GM12878 (cell line): ENCODE measurements around the gene DGKB. TPM values are rescaled to one million over a fixed set of nuclear protein-coding genes. Genes with fewer than 3 reads are reported as not detected.

Experiments used
- ATAC-seq: fragments of 200-7000 bp; cut with Tn5 transposase; 3 replicates; pipeline ENCODE4 v1.9.1; 2020; ENCODE audit warnings: mild to moderate bottlenecking, moderate library complexity
- BruUV-seq: library from RNA; stranded (reverse); fragments of 400-500 nt; replicated peaks from 2 replicates; lab custom pipeline; 2021; lab: Mats Ljungman, UMichigan
- CTCF ChIA-PET: fragments of 300-600 bp; sonication (Branson Sonifier 250); formaldehyde crosslinking; extraction: SDS; loops from one replicate; lab custom pipeline; 2021; ENCODE audit warnings: inconsistent platforms; lab: Yijun Ruan, JAX
- POLR2A ChIA-PET: fragments of 350-600 bp; formaldehyde crosslinking; extraction: SDS; loops from one replicate; lab custom pipeline; 2021; ENCODE audit warnings: inconsistent platforms; lab: Charles Lee
- RAD21 ChIA-PET: fragments of 300-600 bp; sonication (Branson Sonifier 250); formaldehyde crosslinking; loops from one replicate; lab custom pipeline; 2023; ENCODE audit warnings: antibody characterized with exemption; ENCODE audit not compliant: unreplicated experiment; lab: Charles Lee
- SMC1A ChIA-PET: fragments of 300-600 bp; sonication (Branson Sonifier 250); formaldehyde crosslinking; loops from one replicate; lab custom pipeline; 2023; ENCODE audit not compliant: unreplicated experiment, uncharacterized antibody; lab: Charles Lee
- DNase-seq: peaks from one replicate; pipeline ENCODE4 v3.0.0-alpha.2; 2011; ENCODE audit warnings: low read depth, low spot score
- FAIRE-seq: peaks from 3 replicates; lab custom pipeline; 2011; peaks lifted over from hg19 to GRCh38; lab: Jason Lieb, UNC
- H2AFZ ChIP-seq: 2 replicates; pipeline ENCODE4 v1.6.0; 2011; ENCODE audit warnings: low read depth, low read length, control low read depth; ENCODE audit not compliant: control insufficient read depth
- H3K27ac ChIP-seq: 2 replicates; pipeline ENCODE4 v1.5.1; 2011; ENCODE audit warnings: control low read depth; ENCODE audit not compliant: control insufficient read depth, insufficient read depth
- H3K27me3 ChIP-seq, 2 experiments: replicated peaks in 1 of 2; 2 replicates each; pipeline versions ENCODE4 v1.6.0 to v1.6.1; 2011; ENCODE audit warnings: low read length in 1 of 2; ENCODE audit not compliant: control insufficient read depth in 2 of 2, insufficient read depth in 2 of 2
- H3K36me3 ChIP-seq, 2 experiments: 2 replicates each; pipeline ENCODE4 v1.5.1; 2011; ENCODE audit warnings: low read length in 1 of 2; ENCODE audit not compliant: control insufficient read depth in 2 of 2, insufficient read depth in 2 of 2
- H3K4me1 ChIP-seq: 2 replicates; pipeline ENCODE4 v1.6.1; 2011; ENCODE audit warnings: mild to moderate bottlenecking, low read length, moderate library complexity, mixed read lengths; ENCODE audit not compliant: control insufficient read depth, insufficient read depth
- H3K4me2 ChIP-seq: 2 replicates; pipeline ENCODE4 v1.6.0; 2011; ENCODE audit warnings: control low read depth; ENCODE audit not compliant: control insufficient read depth, insufficient read depth
- H3K4me3 ChIP-seq: fragments of 200-600 bp; sonication (generic); 2 replicates; pipeline ENCODE4 v1.5.1; 2016
- H3K79me2 ChIP-seq: 2 replicates; pipeline ENCODE4 v1.6.0; 2011; ENCODE audit warnings: low read length; ENCODE audit not compliant: control insufficient read depth, insufficient read depth
- H3K9ac ChIP-seq: 2 replicates; pipeline ENCODE4 v1.8.0; 2011; ENCODE audit warnings: low read length, control low read depth, mixed read lengths; ENCODE audit not compliant: control insufficient read depth, insufficient read depth
- H3K9me3 ChIP-seq: replicated peaks from 3 replicates; pipeline ENCODE4 v1.5.1; 2011; ENCODE audit warnings: mild to moderate bottlenecking, low read length; ENCODE audit not compliant: control insufficient read depth, insufficient read depth
- H4K20me1 ChIP-seq: 2 replicates; pipeline ENCODE4 v1.6.0; 2011; ENCODE audit not compliant: control insufficient read depth, insufficient read depth
- IKZF2 ChIP-seq, 2 experiments: fragments of 450-650 bp; IDR thresholded peaks; 2 replicates each; pipeline ENCODE4 v1.6.1; 2017; ENCODE audit warnings: mild to moderate bottlenecking in 2 of 2, moderate library complexity in 2 of 2
- PRDM15 ChIP-seq: fragments of 450-650 bp; formaldehyde crosslinking; IDR thresholded peaks from 2 replicates; pipeline ENCODE4 v1.4.0; 2020; ENCODE audit warnings: mild to moderate bottlenecking, moderate library complexity
- SIN3A ChIP-seq: IDR thresholded peaks from 2 replicates; pipeline ENCODE4 v1.6.1; 2012; ENCODE audit warnings: low read depth, low read length, improper control_type of control experiment
- ZNF24 ChIP-seq: fragments of 450-650 bp; IDR thresholded peaks from 2 replicates; pipeline ENCODE4 v1.6.1; 2017; ENCODE audit warnings: antibody characterized with exemption, mild to moderate bottlenecking
- WGBS: methylation state at CpG from one replicate; pipeline ENCODE4 v1.1.6; 2016; ENCODE audit warnings: low lambda C conversion rate; ENCODE audit not compliant: insufficient replicate concordance, insufficient coverage; ENCODE audit errors: missing lambda C conversion rate; 5-methylcytosine and 5-hydroxymethylcytosine counted together
- in situ Hi-C: fragments of 300-500 bp; cut with MboI; formaldehyde crosslinking; loops from 9 replicates; pipeline ENCODE4 v1.14.3; 2018; ENCODE audit warnings: mixed read lengths
- intact Hi-C: fragments of 100-400 bp; cut with micrococcal nuclease; formaldehyde crosslinking; loops from one replicate; pipeline ENCODE4 v1.14.2; 2022; ENCODE audit not compliant: unreplicated experiment
- polyA plus RNA-seq, 11 experiments: library from polyadenylated mRNA; depleted of rRNA in 4 of 11; unstranded in 6 of 11; stranded (reverse) in 5 of 11; fragments of >200 nt; fragmentation: Nextera tagmentation in 4 of 11; fragmentation: Illumina TruSeq in 1 of 11; extraction: Ambion mirVana in 4 of 11; extraction: Trizol in 1 of 11; gene quantifications; 1 replicate in 1 of 11; 2 replicates in 10 of 11; pipeline versions ENCODE4 v1.2.1 to v1.2.3, GENCODE V29; 2011 to 2016; ENCODE audit warnings: inconsistent platforms in 2 of 11, missing spikeins in 2 of 11, low read depth in 1 of 11
- total RNA-seq, 4 experiments: library from RNA; depleted of rRNA in 3 of 4; stranded (reverse); fragments of >200 nt in 3 of 4; fragmentation: Illumina TruSeq in 1 of 4; extraction: Trizol in 1 of 4; gene quantifications; 2 replicates each; pipeline versions ENCODE4 v1.2.1 to v1.2.3, GENCODE V29; 2013 to 2021

Gene DGKB
- total and polyA plus RNA-seq, 10 of the 15 experiments (the other 5 are each of a cell fraction or from before 2014, with no cell fraction given), result 0.02 to 0.10 (median 0.04) TPM; not detected in 6

- TF ChIP-seq SIN3A (no peak), IKZF2 (IDR thresholded peaks at IDR 0.05) (no peak), ZNF24 (no peak)
Measured at GRCh38 chr7:14275356-14275755, 627.2 kb downstream of the DGKB start (continued).

DNA sequence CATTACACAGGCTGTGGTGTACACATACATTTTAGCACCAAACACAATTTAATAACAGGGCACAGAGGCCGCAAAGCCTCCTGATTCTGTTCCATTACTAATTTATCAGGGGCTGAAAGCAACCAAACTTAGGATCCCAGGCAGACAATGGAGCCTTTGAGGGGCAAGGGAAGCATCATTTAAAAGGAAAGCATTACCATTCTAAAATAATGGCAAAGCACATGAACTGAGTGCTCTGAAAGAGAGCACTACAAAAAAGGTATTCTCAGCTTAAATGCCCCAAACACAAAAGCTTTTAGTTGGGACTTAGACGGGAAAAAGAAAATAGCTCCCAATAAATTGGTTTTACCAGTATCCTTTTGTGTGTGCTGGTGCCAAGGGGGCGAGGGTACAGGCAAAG is 631.1 kb downstream of the DGKB start:
- SMC1A ChIA-PET, result no interaction called here
- Histone ChIP-seq H3K36me3 (no peaks in the 10 kb centered on the region), H3K9ac (no peak overlapping the region), H3K4me1 (no peaks in the 10 kb centered on the region), H3K4me2 (no peak overlapping the region), H3K27ac (no peak overlapping the region), H4K20me1 (no peaks in the 10 kb centered on the region), H2AFZ (no peak overlapping the region), H3K79me2 (no peaks in the 10 kb centered on the region), H3K9me3 (no peaks in the 10 kb centered on the region), H3K27me3 (no peaks in the 10 kb centered on the region), H3K4me3 (no peak overlapping the region)
- TF ChIP-seq PRDM15 (CRISPR knock-in tag) (no peak), SIN3A (no peak)
- DNase-seq (no peak), ATAC-seq (no peak), FAIRE-seq (no peak)
- WGBS, result 11% methylated on average over 3 of the region's 3 CpGs
- RAD21 ChIA-PET, result no interaction called here
- in situ Hi-C loops (no loop called here), intact Hi-C loops (no loop called here)
- BruUV-seq, result no TSS peak
- POLR2A ChIA-PET, result no interaction called here
- CTCF ChIA-PET, result no interaction called here
